ENCODE results near the gene PHKA1. TPM values are rescaled to one million over a fixed set of nuclear protein-coding genes. Genes with fewer than 3 reads are reported as not detected.

PHKA1 gene
- total and polyA plus RNA-seq, 7 donors, result 14.7 to 112 (median 54.4) TPM

DNA sequence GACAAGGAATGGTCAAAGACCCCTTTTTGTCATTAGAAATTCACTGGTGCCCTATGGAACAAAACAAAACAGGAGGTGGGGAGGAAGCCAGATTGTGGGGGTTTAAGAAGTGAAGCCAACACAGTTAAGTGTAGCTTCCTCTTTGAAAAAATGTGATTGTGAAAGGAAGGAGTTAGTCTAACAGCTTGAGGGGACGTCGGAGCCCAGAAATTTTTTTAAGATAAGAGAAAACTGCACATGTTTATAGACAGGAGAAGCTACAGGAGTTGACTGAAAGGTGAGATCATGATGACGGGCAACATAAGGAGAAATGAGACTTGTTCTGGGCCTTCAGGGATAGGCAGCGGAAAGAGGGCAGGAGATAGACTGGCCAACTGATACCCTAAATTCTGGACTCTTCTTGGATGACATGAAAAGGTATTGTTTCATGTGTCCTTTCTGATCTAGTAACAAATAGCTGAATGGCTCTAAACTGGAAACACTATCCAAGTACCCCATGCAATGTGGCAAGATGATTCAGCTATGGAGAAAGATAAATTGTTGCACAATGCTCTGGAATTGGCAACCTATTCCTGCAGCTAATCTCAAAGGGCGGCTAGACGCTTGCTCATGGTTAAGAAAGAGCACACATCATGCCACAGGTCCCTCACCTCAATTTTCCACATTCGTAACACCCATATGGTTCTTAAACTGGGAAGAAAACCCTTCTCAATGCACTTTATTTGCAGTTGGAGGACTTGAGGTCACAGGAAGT, 137.8 kb downstream of the PHKA1 start:
- peaks cover 0 to 16% of the 10 kb centered on the region in 2 donors for H3K36me3 ChIP-seq (ENCODE audit: insufficient read depth in 1 of 2, low read depth in 1 of 2)
- H3K27ac ChIP-seq, result no peak overlapping the region
- WGBS, 3 donors, result 69 to 83% (median 70%) methylated on average over 7 of the region's 7 CpGs
- H3K27me3 ChIP-seq (ENCODE audit: insufficient read depth in 3 of 3, low read length in 2 of 3), result peaks cover 0 to 10% (median 0%) of the 10 kb centered on the region in 3 donors
- intact Hi-C loops (cut with DNase I), result no loop called here
- no peaks in the 10 kb centered on the region for H3K9me3 ChIP-seq
- H3K4me3 ChIP-seq, result no peak overlapping the region
- H3K4me1 ChIP-seq, result no peaks in the 10 kb centered on the region
- no peak for DNase-seq
- TF ChIP-seq, protein P1, sequence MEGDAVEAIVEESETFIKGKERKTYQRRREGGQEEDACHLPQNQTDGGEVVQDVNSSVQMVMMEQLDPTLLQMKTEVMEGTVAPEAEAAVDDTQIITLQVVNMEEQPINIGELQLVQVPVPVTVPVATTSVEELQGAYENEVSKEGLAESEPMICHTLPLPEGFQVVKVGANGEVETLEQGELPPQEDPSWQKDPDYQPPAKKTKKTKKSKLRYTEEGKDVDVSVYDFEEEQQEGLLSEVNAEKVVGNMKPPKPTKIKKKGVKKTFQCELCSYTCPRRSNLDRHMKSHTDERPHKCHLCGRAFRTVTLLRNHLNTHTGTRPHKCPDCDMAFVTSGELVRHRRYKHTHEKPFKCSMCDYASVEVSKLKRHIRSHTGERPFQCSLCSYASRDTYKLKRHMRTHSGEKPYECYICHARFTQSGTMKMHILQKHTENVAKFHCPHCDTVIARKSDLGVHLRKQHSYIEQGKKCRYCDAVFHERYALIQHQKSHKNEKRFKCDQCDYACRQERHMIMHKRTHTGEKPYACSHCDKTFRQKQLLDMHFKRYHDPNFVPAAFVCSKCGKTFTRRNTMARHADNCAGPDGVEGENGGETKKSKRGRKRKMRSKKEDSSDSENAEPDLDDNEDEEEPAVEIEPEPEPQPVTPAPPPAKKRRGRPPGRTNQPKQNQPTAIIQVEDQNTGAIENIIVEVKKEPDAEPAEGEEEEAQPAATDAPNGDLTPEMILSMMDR (IDR thresholded peaks at IDR 0.05), result no peak
- peak; percentile 47 to 75 (median 70) for ATAC-seq

DNA sequence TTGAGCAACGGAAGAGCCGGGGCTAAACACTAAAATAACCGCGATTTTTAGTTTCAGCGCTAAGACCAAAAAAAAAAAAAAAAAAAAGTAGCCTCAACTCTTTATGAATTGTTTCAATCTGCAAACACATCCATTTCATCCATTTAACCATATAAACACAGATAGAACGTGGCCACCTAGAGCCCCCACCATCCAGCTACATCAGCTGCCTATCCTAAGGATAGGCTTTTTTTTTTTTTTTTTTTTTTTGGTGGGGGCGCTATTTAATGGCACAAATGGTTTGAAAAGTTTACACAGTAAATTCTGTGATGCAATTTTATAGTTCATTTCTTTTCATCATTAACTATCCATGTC, 141.0 kb downstream of the PHKA1 start:
- DNase-seq (no peak), ATAC-seq (peak in 2 of 4 donors; percentile 3 to 18)
- 0 to 14% (median 0%) methylated on average over 7 of the region's 7 CpGs for WGBS, 3 donors
- peak overlapping the region; percentile 77 for H3K27ac ChIP-seq
- no peaks in the 10 kb centered on the region for H3K9me3 ChIP-seq
- H3K27me3 ChIP-seq (ENCODE audit: insufficient read depth in 3 of 3, low read length in 2 of 3), result peaks cover 0 to 4% (median 0%) of the 10 kb centered on the region in 3 donors
- intact Hi-C loops (cut with DNase I), result no loop called here
- peak overlapping the region; percentile 68 for H3K4me3 ChIP-seq
- TF ChIP-seq, protein P1 (IDR thresholded peaks at IDR 0.05), result no peak
- H3K4me1 ChIP-seq, result no peaks in the 10 kb centered on the region
- peaks cover 0 to 17% of the 10 kb centered on the region in 2 donors for H3K36me3 ChIP-seq (ENCODE audit: insufficient read depth in 1 of 2, low read depth in 1 of 2)

DNA sequence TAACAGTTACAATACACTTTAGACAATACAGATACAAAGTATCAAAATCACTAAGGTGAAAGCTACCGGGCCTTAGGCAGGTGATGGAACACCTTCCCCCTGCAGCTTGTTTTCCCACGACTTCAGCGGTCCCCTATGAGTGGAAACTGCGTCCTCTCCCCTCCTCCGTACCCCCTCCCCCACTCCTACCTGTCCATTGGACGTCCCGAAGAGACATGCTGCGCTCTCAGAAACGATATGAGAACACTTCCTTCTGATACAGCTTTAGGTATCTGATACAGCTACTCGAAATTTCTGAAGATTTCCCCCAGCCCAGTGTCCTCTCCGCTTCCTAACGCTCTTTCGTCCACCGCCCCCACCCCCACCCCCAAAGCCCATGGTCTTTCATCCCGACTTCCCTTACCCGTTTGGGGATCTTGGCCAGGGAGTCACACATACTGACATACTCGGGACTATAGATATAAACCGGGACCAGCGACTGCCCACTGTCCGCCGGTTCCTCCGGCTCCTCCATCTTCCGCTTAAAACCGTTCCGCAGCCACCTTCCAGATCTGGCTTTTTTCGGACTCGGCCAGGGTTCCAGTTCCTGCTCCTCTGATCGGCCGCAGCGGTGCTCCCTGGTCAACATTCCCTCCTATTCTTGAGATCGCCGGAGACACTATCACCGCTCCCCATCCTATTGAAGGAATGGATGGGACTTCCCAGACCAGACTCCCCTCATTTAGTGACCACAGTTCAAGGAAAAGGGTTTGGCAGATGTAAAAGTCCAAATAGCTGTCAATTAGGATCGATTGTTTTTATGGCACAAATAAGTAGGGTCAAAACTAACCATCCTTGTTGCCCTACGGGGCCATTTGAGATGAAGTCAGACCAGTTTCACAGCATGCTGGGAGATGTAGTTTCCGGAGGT, 141.6 kb downstream of the PHKA1 start, which contains the start of gene HDAC8:
HDAC8 (minus strand) TSS at position 596 of the 910 bp plus-strand sequence; CDS start at position 514, 82 bp downstream.
- no peaks in the 10 kb centered on the region for H3K9me3 ChIP-seq
- intact Hi-C loops (cut with DNase I), result no loop called here
- peak; percentile 72 to 76 for DNase-seq
- WGBS, 3 donors, result 0 to 26% (median 1%) methylated on average over 27 to 36 of the region's 36 CpGs
- TF ChIP-seq, protein P1 (IDR thresholded peaks at IDR 0.05), result no peak
- peaks cover 0 to 23% of the 10 kb centered on the region in 2 donors for H3K36me3 ChIP-seq (ENCODE audit: insufficient read depth in 1 of 2, low read depth in 1 of 2)
- H3K4me1 ChIP-seq, result no peaks in the 10 kb centered on the region
- peak within 1 kb of the TSS; percentile 68 for H3K4me3 ChIP-seq
- peak within 1 kb of the TSS; percentile 77 for H3K27ac ChIP-seq
- peaks cover 0 to 4% (median 0%) of the 10 kb centered on the region in 3 donors for H3K27me3 ChIP-seq (ENCODE audit: insufficient read depth in 3 of 3, low read length in 2 of 3)
- peak; percentile 74 to 86 (median 78) for ATAC-seq

DNA sequence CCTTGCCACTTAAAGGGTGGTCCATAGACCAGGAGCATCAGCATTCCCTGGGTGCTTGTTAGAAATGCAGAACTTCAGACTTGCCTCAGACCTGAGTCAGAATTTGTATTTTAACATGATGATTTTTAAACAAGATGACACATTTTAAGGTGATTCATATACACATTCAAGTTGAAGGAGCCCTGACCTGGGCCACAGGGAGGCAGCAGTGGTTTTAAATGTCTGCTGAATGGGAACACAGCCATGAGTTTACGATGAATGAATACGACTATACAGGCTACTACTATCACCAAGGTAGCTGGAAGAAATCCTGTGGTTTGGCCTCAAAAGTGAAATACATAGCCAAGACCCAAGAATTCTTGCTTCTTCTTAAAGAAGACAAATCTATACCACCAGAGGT, 144.3 kb downstream of the PHKA1 start:
- 60 to 75% (median 69%) methylated on average over 2 of the region's 2 CpGs for WGBS, 3 donors
- no peak for ATAC-seq
- Histone ChIP-seq H3K9me3 (no peaks in the 10 kb centered on the region), H3K36me3 (ENCODE audit: insufficient read depth in 1 of 2, low read depth in 1 of 2) (peaks cover 0 to 49% of the 10 kb centered on the region in 2 donors), H3K4me3 (no peak overlapping the region), H3K4me1 (no peaks in the 10 kb centered on the region), H3K27me3 (ENCODE audit: insufficient read depth in 3 of 3, low read length in 2 of 3) (no peaks in the 10 kb centered on the region), H3K27ac (no peak overlapping the region)
- TF ChIP-seq, protein P1 (IDR thresholded peaks at IDR 0.05), result no peak
- no peak for DNase-seq
- intact Hi-C loops (cut with DNase I), result no loop called here

Measured in psoas muscle (tissue), 8 donors.